Mesenchymal stem cell (in vitro differentiated cells and primary cell): ENCODE data around the gene RSBN1. TPM values are rescaled to one million over a fixed set of nuclear protein-coding genes. Genes with fewer than 3 reads are reported as not detected.

Experiments used
- DNase-seq: peaks from one replicate; pipeline ENCODE4 v3.0.0-alpha.2; 2013
- H2AFZ ChIP-seq: one replicate; pipeline ENCODE4 v1.6.1; 2013; ENCODE audit warnings: low read depth, mild to moderate bottlenecking, control low read depth, inconsistent platforms, low read length, moderate library complexity
- H2AK5ac ChIP-seq: 2 replicates; pipeline ENCODE4 v1.6.1; 2013; ENCODE audit warnings: low read length, moderate library complexity, mild to moderate bottlenecking, inconsistent platforms; ENCODE audit not compliant: severe bottlenecking
- H2BK120ac ChIP-seq: one replicate; pipeline ENCODE4 v1.6.1; 2013; ENCODE audit warnings: low read depth, mild to moderate bottlenecking, inconsistent platforms, low read length, moderate library complexity
- H2BK12ac ChIP-seq, 2 experiments: one replicate each; pipeline ENCODE4 v1.6.1; 2013; ENCODE audit warnings: inconsistent platforms in 2 of 2, low read length in 2 of 2, mild to moderate bottlenecking in 2 of 2, moderate library complexity in 2 of 2, control low read depth in 1 of 2
- H2BK15ac ChIP-seq: one replicate; pipeline ENCODE4 v1.6.1; 2013; ENCODE audit warnings: mild to moderate bottlenecking, low read depth, inconsistent platforms; ENCODE audit not compliant: poor library complexity, severe bottlenecking
- H2BK5ac ChIP-seq: 2 replicates; pipeline ENCODE4 v1.6.1; 2013; ENCODE audit warnings: low read depth, mild to moderate bottlenecking, low read length, control low read depth, inconsistent platforms; ENCODE audit not compliant: poor library complexity, severe bottlenecking
- H3K14ac ChIP-seq, 2 experiments: one replicate each; pipeline ENCODE4 v1.6.1; 2013; ENCODE audit warnings: inconsistent platforms in 2 of 2, low read length in 2 of 2, control low read depth in 1 of 2, mild to moderate bottlenecking in 1 of 2, moderate library complexity in 1 of 2
- H3K18ac ChIP-seq, 2 experiments: one replicate each; pipeline ENCODE4 v1.6.1; 2013; ENCODE audit warnings: inconsistent platforms in 2 of 2, low read length in 2 of 2, control low read depth in 1 of 2, low read depth in 1 of 2, mild to moderate bottlenecking in 1 of 2
- H3K23ac ChIP-seq, 2 experiments: one replicate each; pipeline ENCODE4 v1.6.1; 2013; ENCODE audit warnings: inconsistent platforms in 2 of 2, low read length in 2 of 2, mild to moderate bottlenecking in 2 of 2, moderate library complexity in 2 of 2, control low read depth in 1 of 2
- H3K27ac ChIP-seq: 2 replicates; pipeline ENCODE4 v1.5.1; 2013; ENCODE audit warnings: mild to moderate bottlenecking, moderate library complexity, low read length, control low read depth, inconsistent platforms; ENCODE audit not compliant: poor library complexity, severe bottlenecking
- H3K27me3 ChIP-seq, 2 experiments: 2 replicates each; pipeline versions ENCODE4 v1.6.1 to v1.7.0; 2013; ENCODE audit warnings: low read length in 2 of 2, mild to moderate bottlenecking in 2 of 2, moderate library complexity in 2 of 2, control low read depth in 1 of 2, inconsistent platforms in 1 of 2; ENCODE audit not compliant: control insufficient read depth in 1 of 2, insufficient read depth in 1 of 2
- H3K36me3 ChIP-seq, 2 experiments: 2 replicates each; pipeline versions ENCODE4 v1.6.1 to v1.7.0; 2013; ENCODE audit warnings: low read length in 2 of 2, control low read depth in 1 of 2, inconsistent platforms in 1 of 2, low read depth in 1 of 2, mild to moderate bottlenecking in 1 of 2; ENCODE audit not compliant: insufficient read depth in 2 of 2, control insufficient read depth in 1 of 2
- H3K4ac ChIP-seq, 2 experiments: one replicate each; pipeline ENCODE4 v1.6.1; 2013; ENCODE audit warnings: inconsistent platforms in 2 of 2, low read length in 2 of 2, mild to moderate bottlenecking in 2 of 2, moderate library complexity in 2 of 2, control low read depth in 1 of 2, low read depth in 1 of 2
- H3K4me1 ChIP-seq: 2 replicates; pipeline ENCODE4 v1.6.1; 2013; ENCODE audit warnings: low read depth, low read length, control low read depth; ENCODE audit not compliant: control insufficient read depth, insufficient read depth
- H3K4me2 ChIP-seq: 2 replicates; pipeline ENCODE4 v1.6.1; 2013; ENCODE audit warnings: low read length, mild to moderate bottlenecking, inconsistent platforms; ENCODE audit not compliant: poor library complexity, severe bottlenecking
- H3K4me3 ChIP-seq, 2 experiments: 2 replicates each; pipeline versions ENCODE4 v1.5.1 to v1.7.0; 2013; ENCODE audit warnings: low read length in 2 of 2, mild to moderate bottlenecking in 2 of 2, control low read depth in 1 of 2, low read depth in 1 of 2; ENCODE audit not compliant: insufficient read depth in 1 of 2
- H3K79me1 ChIP-seq: replicated peaks from 2 replicates; pipeline ENCODE4 v1.6.1; 2013; ENCODE audit warnings: mild to moderate bottlenecking, control low read depth, low read length, inconsistent platforms; ENCODE audit not compliant: poor library complexity, severe bottlenecking
- H3K9ac ChIP-seq: 2 replicates; pipeline ENCODE4 v1.7.0; 2013; ENCODE audit warnings: mild to moderate bottlenecking, low read length, moderate library complexity
- H3K9me3 ChIP-seq: 2 replicates; pipeline ENCODE4 v1.7.0; 2013; ENCODE audit warnings: mild to moderate bottlenecking, low read length; ENCODE audit not compliant: control insufficient read depth
- H4K8ac ChIP-seq: one replicate; pipeline ENCODE4 v1.6.1; 2013; ENCODE audit warnings: inconsistent platforms, mild to moderate bottlenecking, low read length, moderate library complexity
- H4K91ac ChIP-seq: one replicate; pipeline ENCODE4 v1.6.1; 2013; ENCODE audit warnings: mild to moderate bottlenecking, low read length, inconsistent platforms
- WGBS: methylation state at CpG from one replicate; pipeline ENCODE4 v1.1.7; 2013; ENCODE audit warnings: mixed read lengths; 5-methylcytosine and 5-hydroxymethylcytosine counted together
- polyA plus RNA-seq, 2 experiments: library from polyadenylated mRNA; stranded (reverse); fragments of 200-250 nt; gene quantifications; one replicate each; pipeline ENCODE4 v1.2.3, GENCODE V29; 2013

RSBN1 gene
- polyA plus RNA-seq (2013, experiment 1 of 2): 5.9 TPM
- polyA plus RNA-seq (2013, experiment 2 of 2): 5.7 TPM

- Histone ChIP-seq H3K79me1 (no peaks in the 10 kb centered on the region), H3K23ac (peak within 1 kb of the TSS in 1 of 2 experiments; percentile 98)
- 1% methylated on average over 75 of the region's 82 CpGs for WGBS
Observed at GRCh38 chr1:113811888-113812660, at the start of gene RSBN1. RSBN1 (minus strand) TSS chr1:113812476; CDS start chr1:113812412, 64 bp downstream.

GRCh38 chr1:113861641-113862040, 49.4 kb upstream of the RSBN1 start:
- Histone ChIP-seq H2AFZ (no peak overlapping the region), H4K8ac (no peak overlapping the region), H2BK15ac (no peak overlapping the region), H2BK5ac (no peak overlapping the region), H3K14ac (no peak overlapping the region), H3K4me2 (no peak overlapping the region), H3K36me3 (no peaks in the 10 kb centered on the region), H3K27ac (no peak overlapping the region), H3K9ac (no peak overlapping the region), H3K9me3 (no peaks in the 10 kb centered on the region), H3K4ac (no peak overlapping the region), H3K27me3 (no peaks in the 10 kb centered on the region), H4K91ac (no peak overlapping the region), H3K4me1 (peaks cover 2% of the 10 kb centered on the region), H3K23ac (no peak overlapping the region), H3K18ac (no peak overlapping the region), H2BK12ac (no peak overlapping the region), H3K79me1 (no peaks in the 10 kb centered on the region), H2BK120ac (no peak overlapping the region), H2AK5ac (no peak overlapping the region), H3K4me3 (no peak overlapping the region)
- no peak for DNase-seq
- WGBS: 99% methylated on average over 4 of the region's 5 CpGs

More at GRCh38 chr1:113811888-113812660, at the start of gene RSBN1:
- peak within 1 kb of the TSS; percentile 72 for H4K91ac ChIP-seq
- peak within 1 kb of the TSS in 1 of 2 experiments; percentile 95 for H3K14ac ChIP-seq
- H3K4me1 ChIP-seq: peaks cover 2% of the 10 kb centered on the region
- peak; percentile 100 for DNase-seq
- peak within 1 kb of the TSS; percentile 69 for H2BK5ac ChIP-seq
- peak within 1 kb of the TSS; percentile 88 to 96 for H3K4me3 ChIP-seq
- no peaks in the 10 kb centered on the region for H3K9me3 ChIP-seq
- no peaks in the 10 kb centered on the region for H3K27me3 ChIP-seq
- peak within 1 kb of the TSS; percentile 91 to 93 for H3K18ac ChIP-seq
- H3K9ac ChIP-seq: peak within 1 kb of the TSS; percentile 98
- peak within 1 kb of the TSS; percentile 76 for H2AFZ ChIP-seq
- peak within 1 kb of the TSS; percentile 89 for H2BK120ac ChIP-seq
- H3K4me2 ChIP-seq: peak within 1 kb of the TSS; percentile 82
- peak within 1 kb of the TSS in 1 of 2 experiments; percentile 34 for H2BK12ac ChIP-seq
- peak within 1 kb of the TSS; percentile 57 for H3K27ac ChIP-seq
- H2BK15ac ChIP-seq: peak within 1 kb of the TSS; percentile 73
- H2AK5ac ChIP-seq: no peak within 1 kb of the TSS
- peak within 1 kb of the TSS; percentile 87 for H4K8ac ChIP-seq
- H3K4ac ChIP-seq: peak within 1 kb of the TSS; percentile 35 to 98
- no peaks in the 10 kb centered on the region for H3K36me3 ChIP-seq

- Histone ChIP-seq H3K27me3 (no peaks in the 10 kb centered on the region), H3K27ac (peak overlapping the region; percentile 55), H3K9me3 (no peaks in the 10 kb centered on the region), H3K14ac (no peak overlapping the region), H2BK120ac (no peak overlapping the region), H4K8ac (no peak overlapping the region), H3K79me1 (no peaks in the 10 kb centered on the region), H3K23ac (no peak overlapping the region), H2AK5ac (no peak overlapping the region), H2BK12ac (no peak overlapping the region), H4K91ac (no peak overlapping the region), H3K36me3 (no peaks in the 10 kb centered on the region), H3K4me2 (no peak overlapping the region), H2BK5ac (no peak overlapping the region), H2AFZ (no peak overlapping the region), H3K4me1 (peaks cover 2% of the 10 kb centered on the region), H3K18ac (peak overlapping the region in 1 of 2 experiments; percentile 21), H3K4ac (no peak overlapping the region), H3K4me3 (peak overlapping the region in 1 of 2 experiments; percentile 22), H3K9ac (peak overlapping the region; percentile 79), H2BK15ac (no peak overlapping the region)
- 65% methylated on average over 2 of the region's 3 CpGs for WGBS
- peak; percentile 67 for DNase-seq
Observed at GRCh38 chr1:113860891-113861290, 48.6 kb upstream of the RSBN1 start.

- Histone ChIP-seq H3K4me1 (peaks cover 2% of the 10 kb centered on the region), H3K14ac (no peak overlapping the region), H3K23ac (no peak overlapping the region), H3K9ac (peak overlapping the region; percentile 79), H2BK120ac (no peak overlapping the region), H2AFZ (no peak overlapping the region), H3K27me3 (no peaks in the 10 kb centered on the region), H3K79me1 (no peaks in the 10 kb centered on the region), H2BK15ac (no peak overlapping the region), H3K27ac (no peak overlapping the region), H2AK5ac (peak overlapping the region; percentile 92), H3K9me3 (no peaks in the 10 kb centered on the region), H3K36me3 (no peaks in the 10 kb centered on the region), H3K4me3 (peak overlapping the region in 1 of 2 experiments; percentile 60), H4K8ac (no peak overlapping the region), H2BK12ac (peak overlapping the region in 1 of 2 experiments; percentile 54), H3K4me2 (no peak overlapping the region), H4K91ac (no peak overlapping the region), H3K18ac (no peak overlapping the region), H3K4ac (peak overlapping the region in 1 of 2 experiments; percentile 26), H2BK5ac (no peak overlapping the region)
- no peak for DNase-seq
- 100% methylated on average over 1 of the region's 3 CpGs for WGBS
Observed at GRCh38 chr1:113859478-113860175, 47.4 kb upstream of the RSBN1 start.
